Hematopoietic multipotent progenitor cell (in vitro differentiated cells): ENCODE results near the gene CCDC122. TPM values are rescaled to one million over a fixed set of nuclear protein-coding genes. Genes with fewer than 3 reads are reported as not detected.
A peak's percentile ranks its signal among the peaks of the same experiment; 100 is the strongest.

Experiments used
- DNase-seq, 3 donors: peaks; one replicate each; pipeline ENCODE4 v3.0.0-alpha.2; 2011 to 2015; ENCODE audit warnings: low read depth in 2 of 3, low spot score in 2 of 3
- small RNA-seq: library from RNA; depleted of rRNA; stranded (forward); fragments of <200 nt; gene quantifications from one replicate; pipeline ENCODE3, GENCODE V24; 2012
- total RNA-seq: library from RNA; depleted of rRNA; stranded (reverse); fragments of >200 nt; gene quantifications from one replicate; pipeline ENCODE4 v1.2.3, GENCODE V29; 2012

CCDC122 gene
- total RNA-seq, 1 donor, result 1.1 TPM

- no peak for DNase-seq
Measured at GRCh38 chr13:43805071-43805468, 74.5 kb downstream of the CCDC122 start.

- peak in 2 of 3 donors; percentile 50 to 88 for DNase-seq
Measured at GRCh38 chr13:43804461-43805070, 75.0 kb downstream of the CCDC122 start.

GRCh38 chr13:43802511-43802910, 77.0 kb downstream of the CCDC122 start:
- no peak for DNase-seq

- DNase-seq, result no peak
Measured at GRCh38 chr13:43800828-43801227, 78.7 kb downstream of the CCDC122 start.

- DNase-seq, result no peak
Measured at GRCh38 chr13:43799191-43799590, 80.3 kb downstream of the CCDC122 start.

GRCh38 chr13:43797869-43798268, 81.7 kb downstream of the CCDC122 start:
- DNase-seq, result no peak

GRCh38 chr13:43797159-43797558, 82.4 kb downstream of the CCDC122 start:
- no peak for DNase-seq

GRCh38 chr13:43794416-43794815, 85.1 kb downstream of the CCDC122 start:
- no peak for DNase-seq

- DNase-seq, result no peak
Measured at GRCh38 chr13:43792076-43792881, 87.3 kb downstream of the CCDC122 start.

GRCh38 chr13:43787997-43788396, 91.5 kb downstream of the CCDC122 start:
- DNase-seq, result peak in 1 of 3 donors; percentile 17

- no peak for DNase-seq
Measured at GRCh38 chr13:43787518-43787891, 92.0 kb downstream of the CCDC122 start.

- DNase-seq, result peak in 2 of 3 donors; percentile 45 to 62
Measured at GRCh38 chr13:43786766-43787517, 92.6 kb downstream of the CCDC122 start, which contains the start of gene ENOX1. Gene ENOX1 (minus strand): TSS chr13:43786972.

- no peak for DNase-seq
Measured at GRCh38 chr13:43786472-43786765, 93.1 kb downstream of the CCDC122 start.

Small RNA genes within 50 kb of the gene (small RNA-seq; reads per million reads assigned to genes)
- not detected for gene AL162713.1

Other genes with a start within 250 kb of the CCDC122 start
- 0.54 TPM for gene ENOX1, start 92.8 kb downstream of the CCDC122 start, total RNA-seq
- gene LACC1, start 164 bp upstream of the CCDC122 start, total RNA-seq, result 3.5 TPM